Endodermal cell (in vitro differentiated cells): ENCODE data around the gene GPSM1. TPM values are rescaled to one million over a fixed set of nuclear protein-coding genes. Genes with fewer than 3 reads are reported as not detected.

Experiments
- DNase-seq: peaks from one replicate; pipeline ENCODE4 v3.0.0-alpha.2; 2017
- H3K27ac ChIP-seq: 2 replicates; pipeline ENCODE4 v1.5.1; 2013; ENCODE audit warnings: mild to moderate bottlenecking, low read depth, low read length, moderate library complexity
- H3K27me3 ChIP-seq: 2 replicates; pipeline ENCODE4 v1.6.1; 2013; ENCODE audit warnings: mild to moderate bottlenecking, low read length, moderate library complexity; ENCODE audit not compliant: insufficient read depth, control insufficient read depth, poor library complexity, severe bottlenecking
- H3K36me3 ChIP-seq: 2 replicates; pipeline ENCODE4 v1.7.0; 2013; ENCODE audit warnings: mild to moderate bottlenecking, low read length, moderate library complexity; ENCODE audit not compliant: control insufficient read depth, insufficient read depth
- H3K4me1 ChIP-seq: one replicate; pipeline ENCODE4 v1.7.0; 2013; ENCODE audit warnings: low read length; ENCODE audit not compliant: control insufficient read depth, insufficient read depth
- H3K4me3 ChIP-seq: 2 replicates; pipeline ENCODE4 v1.5.1; 2013; ENCODE audit warnings: mild to moderate bottlenecking, low read length, moderate library complexity
- H3K9ac ChIP-seq: 2 replicates; pipeline ENCODE4 v1.6.1; 2013; ENCODE audit warnings: mild to moderate bottlenecking, low read length, moderate library complexity; ENCODE audit not compliant: poor library complexity, severe bottlenecking; ENCODE audit errors: extremely low read depth
- H3K9me3 ChIP-seq: 2 replicates; pipeline ENCODE4 v1.6.1; 2013; ENCODE audit warnings: mild to moderate bottlenecking, low read length, moderate library complexity; ENCODE audit not compliant: control insufficient read depth
- H3K27ac Mint-ChIP-seq: 2 replicates; pipeline ENCODE4 v1.8.0; 2020; ENCODE audit warnings: mixed read lengths
- H3K27me3 Mint-ChIP-seq: 2 replicates; pipeline ENCODE4 v1.8.0; 2021; ENCODE audit warnings: mild to moderate bottlenecking, mixed read lengths; ENCODE audit not compliant: insufficient read depth
- H3K36me3 Mint-ChIP-seq: 2 replicates; pipeline ENCODE4 v1.8.0; 2020; ENCODE audit warnings: low read depth, mixed read lengths
- H3K4me1 Mint-ChIP-seq: 2 replicates; pipeline ENCODE4 v1.8.0; 2020; ENCODE audit warnings: mixed read lengths
- H3K4me3 Mint-ChIP-seq: 2 replicates; pipeline ENCODE4 v1.8.0; 2020; ENCODE audit warnings: mild to moderate bottlenecking, moderate library complexity, mixed read lengths
- H3K9me3 Mint-ChIP-seq: 2 replicates; pipeline ENCODE4 v1.8.0; 2020; ENCODE audit warnings: mild to moderate bottlenecking, mixed read lengths
- WGBS, 2 experiments: methylation state at CpG; one replicate each; pipeline versions ENCODE4 v1.1.5 to v1.1.7; 2013; ENCODE audit warnings: missing lambda C conversion rate in 2 of 2, mixed read lengths in 1 of 2; ENCODE audit not compliant: insufficient coverage in 1 of 2, insufficient read length in 1 of 2; 5-methylcytosine and 5-hydroxymethylcytosine counted together
- total RNA-seq, 2 donors: library from RNA; stranded (reverse); fragmentation: NEBNext Ultra II Directional in 1 of 2; extraction: Animal tissue kit (Norgen Biotek cat#: 25700) in 1 of 2; gene quantifications; 2 replicates in 1 of 2; 3 replicates in 1 of 2; pipeline ENCODE4 v1.2.1, GENCODE V29; 2021
- TF ChIP-seq, protein P1 (sequence below): fragments of 200-600 bp; sonication (generic); conservative IDR thresholded peaks from 2 replicates; pipeline ENCODE4 v1.5.0; 2021; ENCODE audit warnings: antibody characterized with exemption, mild to moderate bottlenecking

The GPSM1 gene
- total RNA-seq, 2 donors from 2014 or later: 37.2 to 38.6 TPM

DNA sequence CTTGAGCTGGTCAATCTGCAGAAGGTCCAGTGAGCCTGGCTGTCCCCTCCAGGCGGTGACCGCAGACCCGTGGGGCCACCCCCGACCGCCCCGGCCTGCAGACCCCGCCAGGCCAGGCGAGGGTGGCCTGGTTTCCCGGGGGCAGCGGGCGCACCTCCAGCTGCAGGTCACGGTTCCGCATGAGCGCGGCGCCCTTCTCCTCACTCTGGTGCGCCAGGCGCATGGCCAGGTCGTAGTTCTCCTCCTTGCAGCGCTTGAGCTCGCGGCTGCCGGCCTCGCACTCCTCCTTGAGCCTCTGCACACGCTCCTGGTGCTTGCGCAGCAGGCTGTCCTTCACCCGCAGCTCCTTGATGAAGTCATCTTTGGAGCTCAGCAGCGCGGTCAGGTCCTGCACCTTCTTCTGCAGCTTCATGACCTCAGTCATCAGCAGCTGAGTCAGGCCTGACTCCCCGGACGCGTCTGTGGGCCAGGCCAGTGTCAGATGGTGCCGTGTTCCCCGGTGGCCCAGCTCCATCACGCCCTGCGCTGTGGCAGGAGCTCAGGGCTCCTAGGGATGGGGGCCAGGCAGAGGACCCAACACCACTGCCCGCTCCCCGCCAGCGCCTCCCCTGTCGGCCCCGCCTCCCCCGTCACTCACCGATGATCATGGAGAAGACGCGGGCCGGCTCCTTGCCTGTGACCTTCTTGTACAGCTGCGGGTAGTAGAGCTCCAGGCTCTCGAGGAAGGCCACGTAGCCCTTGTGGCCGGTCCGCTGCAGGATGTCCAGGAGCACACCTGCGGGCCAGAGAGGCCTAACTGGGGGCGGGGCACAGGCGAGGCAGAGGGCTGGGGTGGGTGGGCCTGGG lies 43.6 kb downstream of the GPSM1 start:
- Mint-ChIP-seq H3K27ac (no peak overlapping the region), H3K36me3 (no peaks in the 10 kb centered on the region), H3K4me1 (no peaks in the 10 kb centered on the region), H3K27me3 (no peaks in the 10 kb centered on the region), H3K4me3 (no peak overlapping the region), H3K9me3 (no peaks in the 10 kb centered on the region)
- Histone ChIP-seq H3K9me3 (no peaks in the 10 kb centered on the region), H3K9ac (no peak overlapping the region), H3K4me1 (no peaks in the 10 kb centered on the region), H3K27me3 (no peaks in the 10 kb centered on the region), H3K36me3 (peaks cover 8% of the 10 kb centered on the region), H3K27ac (no peak overlapping the region), H3K4me3 (no peak overlapping the region)
- TF ChIP-seq, protein P1, sequence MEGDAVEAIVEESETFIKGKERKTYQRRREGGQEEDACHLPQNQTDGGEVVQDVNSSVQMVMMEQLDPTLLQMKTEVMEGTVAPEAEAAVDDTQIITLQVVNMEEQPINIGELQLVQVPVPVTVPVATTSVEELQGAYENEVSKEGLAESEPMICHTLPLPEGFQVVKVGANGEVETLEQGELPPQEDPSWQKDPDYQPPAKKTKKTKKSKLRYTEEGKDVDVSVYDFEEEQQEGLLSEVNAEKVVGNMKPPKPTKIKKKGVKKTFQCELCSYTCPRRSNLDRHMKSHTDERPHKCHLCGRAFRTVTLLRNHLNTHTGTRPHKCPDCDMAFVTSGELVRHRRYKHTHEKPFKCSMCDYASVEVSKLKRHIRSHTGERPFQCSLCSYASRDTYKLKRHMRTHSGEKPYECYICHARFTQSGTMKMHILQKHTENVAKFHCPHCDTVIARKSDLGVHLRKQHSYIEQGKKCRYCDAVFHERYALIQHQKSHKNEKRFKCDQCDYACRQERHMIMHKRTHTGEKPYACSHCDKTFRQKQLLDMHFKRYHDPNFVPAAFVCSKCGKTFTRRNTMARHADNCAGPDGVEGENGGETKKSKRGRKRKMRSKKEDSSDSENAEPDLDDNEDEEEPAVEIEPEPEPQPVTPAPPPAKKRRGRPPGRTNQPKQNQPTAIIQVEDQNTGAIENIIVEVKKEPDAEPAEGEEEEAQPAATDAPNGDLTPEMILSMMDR: no peak
- WGBS, 2 experiments: 94 to 97% methylated on average over 36 to 54 of the region's 54 CpGs
- no peak for DNase-seq

DNA sequence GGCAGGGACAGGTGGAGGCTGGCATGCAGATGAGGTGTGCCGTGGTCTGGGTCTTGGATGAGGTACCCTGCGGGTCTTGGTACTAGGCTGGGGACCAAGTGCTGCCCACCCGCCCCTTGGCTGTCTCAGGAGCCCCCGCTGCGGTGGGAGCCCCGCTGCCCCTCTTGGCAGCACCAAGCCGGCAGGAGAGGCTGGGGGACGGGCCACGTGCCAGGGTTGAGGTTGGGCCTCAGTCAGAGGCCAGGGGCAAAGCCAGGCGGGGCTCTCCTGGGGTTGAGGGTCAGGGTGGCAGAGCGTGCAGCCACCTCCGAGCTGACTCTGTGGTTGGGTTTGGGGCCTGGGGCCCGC lies 44.2 kb downstream of the GPSM1 start:
- Histone ChIP-seq H3K36me3 (peaks cover 13% of the 10 kb centered on the region), H3K9ac (no peak overlapping the region), H3K4me1 (no peaks in the 10 kb centered on the region), H3K27me3 (no peaks in the 10 kb centered on the region), H3K4me3 (no peak overlapping the region), H3K9me3 (no peaks in the 10 kb centered on the region), H3K27ac (no peak overlapping the region)
- Mint-ChIP-seq H3K4me1 (no peaks in the 10 kb centered on the region), H3K9me3 (no peaks in the 10 kb centered on the region), H3K27me3 (no peaks in the 10 kb centered on the region), H3K4me3 (no peak overlapping the region), H3K36me3 (no peaks in the 10 kb centered on the region), H3K27ac (no peak overlapping the region)
- DNase-seq: no peak
- TF ChIP-seq, protein P1: no peak
- 92 to 100% methylated on average over 2 to 13 of the region's 13 CpGs for WGBS, 2 experiments

DNA sequence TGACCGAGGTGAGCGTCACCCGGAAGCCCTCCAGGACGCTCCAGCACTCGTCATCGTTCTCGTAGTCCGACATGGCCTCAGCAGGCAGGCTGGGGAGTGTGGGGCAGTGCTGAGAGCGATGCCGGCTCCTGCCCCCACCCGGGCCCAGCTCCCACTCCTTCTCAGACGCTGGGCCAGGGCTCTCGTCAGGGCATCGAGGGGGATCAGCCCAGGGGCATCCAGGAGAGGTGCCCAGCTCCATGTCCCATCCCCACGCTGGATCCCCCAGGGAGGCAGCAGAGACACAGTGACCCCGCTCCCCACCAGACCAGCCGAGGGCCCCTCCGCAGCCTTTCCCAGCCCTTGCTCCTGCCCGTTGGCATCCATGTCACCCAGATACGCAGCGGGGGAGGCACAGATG lies 44.7 kb downstream of the GPSM1 start:
- no peak overlapping the region for H3K9ac ChIP-seq

More for the DNA sequence above, 44.7 kb downstream of the GPSM1 start:
- Mint-ChIP-seq H3K4me3 (no peak overlapping the region), H3K4me1 (no peaks in the 10 kb centered on the region), H3K36me3 (no peaks in the 10 kb centered on the region), H3K27ac (no peak overlapping the region), H3K27me3 (no peaks in the 10 kb centered on the region), H3K9me3 (no peaks in the 10 kb centered on the region)
- Histone ChIP-seq H3K9me3 (no peaks in the 10 kb centered on the region), H3K27me3 (no peaks in the 10 kb centered on the region), H3K4me1 (no peaks in the 10 kb centered on the region), H3K4me3 (no peak overlapping the region), H3K27ac (peak overlapping the region; percentile 92), H3K36me3 (peaks cover 13% of the 10 kb centered on the region)
- TF ChIP-seq, protein P1: no peak
- DNase-seq: no peak
- 93 to 94% methylated on average over 13 to 21 of the region's 21 CpGs for WGBS, 2 experiments
